Gastrocnemius medialis (tissue), 4 donors: Measurements from ENCODE around the gene GRID1. TPM values are rescaled to one million over a fixed set of nuclear protein-coding genes. Genes with fewer than 3 reads are reported as not detected.

Experiments used
- ATAC-seq, 2 donors: fragments of 150-250 bp; one replicate each; pipeline ENCODE4 v1.9.1; 2016
- DNase-seq, 2 donors: peaks; one replicate each; pipeline ENCODE4 v3.0.0-alpha.2; 2019
- H3K27ac ChIP-seq, 4 donors: fragments of 200-600 bp; sonication (generic); 1 replicate in 1 of 4; 2 replicates in 3 of 4; pipeline ENCODE4 v1.5.1; 2016 to 2018; ENCODE audit warnings: mild to moderate bottlenecking in 2 of 4, moderate library complexity in 1 of 4
- H3K27me3 ChIP-seq, 3 donors: fragments of 200-600 bp; sonication (generic) in 2 of 3; 1 replicate in 1 of 3; 2 replicates in 2 of 3; pipeline versions ENCODE4 v1.5.1 to v1.6.0; 2016 to 2019; ENCODE audit warnings: mild to moderate bottlenecking in 1 of 3, moderate library complexity in 1 of 3
- H3K36me3 ChIP-seq, 2 donors: fragments of 200-600 bp; sonication (generic) in 1 of 2; one replicate each; pipeline ENCODE4 v1.5.1; 2017 to 2018
- H3K4me1 ChIP-seq, 2 donors: fragments of 200-600 bp; sonication (generic) in 1 of 2; one replicate each; pipeline ENCODE4 v1.5.1; 2016 to 2017; ENCODE audit warnings: mild to moderate bottlenecking in 2 of 2
- H3K4me3 ChIP-seq, 4 donors: fragments of 200-600 bp; sonication (generic) in 3 of 4; 1 replicate in 1 of 4; 2 replicates in 3 of 4; pipeline ENCODE4 v1.5.1; 2016 to 2019; ENCODE audit warnings: mild to moderate bottlenecking in 2 of 4
- H3K9me3 ChIP-seq, 3 donors: fragments of 200-600 bp; sonication (generic) in 2 of 3; 1 replicate in 1 of 3; 2 replicates in 2 of 3; pipeline ENCODE4 v1.5.1; 2016 to 2019
- CTCF ChIP-seq, 5 experiments: fragments of 450-650 bp in 3 of 5; fragments of 200-600 bp in 2 of 5; sonication (generic) in 2 of 5; IDR thresholded peaks in 4 of 5; conservative IDR thresholded peaks in 1 of 5; 1 replicate in 4 of 5; 2 replicates in 1 of 5; pipeline ENCODE4 v1.5.1; 2016 to 2019; ENCODE audit warnings: antibody characterized with exemption in 5 of 5, mild to moderate bottlenecking in 3 of 5, moderate library complexity in 3 of 5
- POLR2A ChIP-seq, 2 donors: fragments of 450-650 bp; IDR thresholded peaks; one replicate each; pipeline ENCODE4 v1.6.1; 2017; ENCODE audit warnings: antibody characterized with exemption in 2 of 2, mild to moderate bottlenecking in 2 of 2, moderate library complexity in 2 of 2
- in situ Hi-C, 4 donors: fragments of 200-750 bp; cut with MboI; loops; one replicate each; pipeline versions ENCODE4 v1.15.0 to v1.8.0; 2017; ENCODE audit warnings: low sequenced_read_pairs in 4 of 4
- intact Hi-C: fragments of 100-400 bp; cut with DNase I; formaldehyde crosslinking; loops from one replicate; pipeline ENCODE4 v1.15.1; 2023; ENCODE audit warnings: low total_unique reads
- total RNA-seq, 4 donors: library from RNA; depleted of rRNA; stranded (reverse); fragments of >200 nt; gene quantifications; one replicate each; pipeline versions ENCODE4 v1.1.0 to v1.2.3, GENCODE V29; 2016

The GRID1 gene
- total RNA-seq, 4 donors from 2014 or later = 0.17 to 1.4 (median 0.79) TPM

DNA sequence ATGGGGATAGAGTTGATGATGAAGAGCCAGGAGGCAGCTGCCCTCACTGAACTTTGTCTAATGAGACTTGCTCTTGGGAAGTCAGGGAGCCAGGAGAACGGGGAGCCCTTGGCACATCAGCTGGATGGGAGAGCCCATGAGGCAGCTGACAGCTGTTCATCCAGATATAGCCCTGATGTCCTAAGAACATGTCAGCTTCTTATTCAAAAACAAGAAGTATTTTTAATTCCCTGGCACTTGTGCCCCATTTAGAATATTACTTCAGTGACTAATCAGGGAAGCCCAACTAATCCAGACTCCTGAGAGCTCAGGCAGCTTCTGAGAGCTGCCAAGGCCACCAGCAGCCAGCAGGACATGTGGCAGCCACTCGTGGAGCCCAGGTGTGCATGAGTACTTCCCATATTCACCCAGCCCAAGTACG lies 363.4 kb downstream of the GRID1 start:
- H3K4me1 ChIP-seq = peaks cover 12 to 18% of the 10 kb centered on the region in 2 donors
- H3K27me3 ChIP-seq = no peaks in the 10 kb centered on the region
- intact Hi-C loops (loop anchor here (2.0 to 5.0 kb wide), 2 partner anchors 16 to 34 kb away; no protein-coding TSS in a partner anchor), in situ Hi-C loops (no loop called here)
- no peak overlapping the region for H3K4me3 ChIP-seq
- ATAC-seq (peak; percentile 78 to 97), DNase-seq (peak; percentile 43 to 53)
- peak overlapping the region in 3 of 4 donors; percentile 40 to 64 (median 62) for H3K27ac ChIP-seq
- no peaks in the 10 kb centered on the region for H3K9me3 ChIP-seq
- no peaks in the 10 kb centered on the region for H3K36me3 ChIP-seq
- TF ChIP-seq POLR2A (IDR thresholded peaks at IDR 0.05) = no peak
- TF ChIP-seq CTCF (IDR thresholded peaks at IDR 0.05 in 4 of 5, conservative IDR thresholded peaks at IDR 0.05 in 1 of 5) = no peak

DNA sequence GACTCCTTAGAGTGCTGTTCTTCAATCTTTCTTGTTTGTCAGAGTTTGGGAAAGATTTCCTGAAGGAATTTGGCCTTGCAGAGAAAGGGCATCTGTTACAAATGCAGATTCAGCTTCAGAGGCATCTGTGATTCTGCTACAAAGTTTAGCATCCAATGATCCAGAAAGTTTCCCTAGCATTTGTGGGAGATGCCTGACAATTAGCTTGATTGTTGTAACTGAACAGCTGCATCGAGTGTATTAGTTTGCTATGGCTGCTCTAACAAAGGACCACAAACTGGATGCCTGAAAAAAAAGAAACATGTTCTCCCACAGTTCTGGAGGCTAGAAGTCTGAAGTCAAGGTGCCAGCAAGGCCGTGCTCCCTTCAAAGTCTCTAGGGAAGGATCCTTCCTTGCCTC lies 365.1 kb downstream of the GRID1 start:
- TF ChIP-seq POLR2A (IDR thresholded peaks at IDR 0.05) (no peak), CTCF (IDR thresholded peaks at IDR 0.05 in 4 of 5, conservative IDR thresholded peaks at IDR 0.05 in 1 of 5) (no peak)
- intact Hi-C loops = loop anchor here (5.0 kb wide), 1 partner anchor 36 kb away; no protein-coding TSS in a partner anchor
- DNase-seq = no peak

DNA sequence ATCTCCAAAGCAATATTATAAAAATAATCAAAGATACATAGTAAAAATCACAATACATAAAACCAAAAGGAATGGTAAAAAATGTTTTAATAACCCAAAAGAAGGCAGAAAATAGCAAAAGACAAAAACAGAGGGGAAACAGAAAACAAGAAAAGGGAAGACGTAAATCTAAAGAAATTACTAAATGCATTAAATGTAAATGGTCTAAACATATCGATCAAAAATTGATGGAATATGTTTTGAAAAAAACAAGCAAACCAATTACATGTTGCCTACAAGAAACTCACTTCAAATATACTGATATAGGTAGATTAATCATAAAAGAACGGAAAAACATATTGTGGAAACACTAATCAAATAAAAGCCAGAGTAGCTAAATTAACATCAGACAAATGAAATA lies 369.1 kb downstream of the GRID1 start:
- H3K4me1 ChIP-seq = peaks cover 0 to 1% of the 10 kb centered on the region in 2 donors
- in situ Hi-C loops = loop anchor here in 2 of 4 donors (25.0 kb wide), 2 partner anchors 365 to 390 kb away; partner anchors contain the start of gene GRID1 (in 1 of the 2)
- H3K27ac ChIP-seq = no peak overlapping the region
- DNase-seq = no peak
- no peak for ATAC-seq
- no peaks in the 10 kb centered on the region for H3K27me3 ChIP-seq
- no peak for TF ChIP-seq POLR2A (IDR thresholded peaks at IDR 0.05)
- TF ChIP-seq CTCF (IDR thresholded peaks at IDR 0.05 in 4 of 5, conservative IDR thresholded peaks at IDR 0.05 in 1 of 5) = no peak
- no peaks in the 10 kb centered on the region for H3K36me3 ChIP-seq
- no peaks in the 10 kb centered on the region for H3K9me3 ChIP-seq
- no peak overlapping the region for H3K4me3 ChIP-seq
- intact Hi-C loops = loop anchor here (5.0 kb wide), 1 partner anchor 365 kb away; no protein-coding TSS in a partner anchor

More for the DNA sequence above, 365.1 kb downstream of the GRID1 start:
- ATAC-seq = no peak
- Histone ChIP-seq H3K4me1 (peaks cover 12 to 18% of the 10 kb centered on the region in 2 donors), H3K27ac (no peak overlapping the region), H3K36me3 (no peaks in the 10 kb centered on the region), H3K27me3 (no peaks in the 10 kb centered on the region), H3K9me3 (no peaks in the 10 kb centered on the region), H3K4me3 (no peak overlapping the region)
- in situ Hi-C loops = no loop called here

DNA sequence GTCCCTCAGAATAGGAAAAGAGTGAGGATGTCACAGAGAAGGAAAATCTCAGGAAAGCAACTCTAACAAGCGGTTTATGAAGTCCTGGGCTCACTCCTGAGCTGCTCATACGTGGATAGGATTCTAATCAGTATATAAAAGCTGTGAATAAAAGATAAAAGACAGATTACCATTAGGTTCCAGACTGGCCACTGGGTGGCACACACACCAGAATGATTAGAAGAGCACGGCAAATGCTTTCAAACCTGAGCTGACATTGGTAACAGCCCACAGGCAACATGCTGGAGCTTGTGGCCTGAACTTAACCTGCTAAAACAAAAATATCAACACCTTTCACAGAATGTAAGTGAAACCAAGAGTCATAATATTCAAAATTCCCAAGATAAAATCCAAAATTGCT lies 370.8 kb downstream of the GRID1 start:
- ATAC-seq (peak in 1 of 2 donors; percentile 54), DNase-seq (no peak)
- TF ChIP-seq POLR2A (IDR thresholded peaks at IDR 0.05) = no peak
- peak in 3 of 5 experiments; percentile 26 to 50 (median 50) for TF ChIP-seq CTCF (IDR thresholded peaks at IDR 0.05 in 4 of 5, conservative IDR thresholded peaks at IDR 0.05 in 1 of 5)
- Histone ChIP-seq H3K27ac (no peak overlapping the region), H3K4me1 (no peaks in the 10 kb centered on the region), H3K36me3 (no peaks in the 10 kb centered on the region), H3K27me3 (no peaks in the 10 kb centered on the region), H3K4me3 (no peak overlapping the region), H3K9me3 (no peaks in the 10 kb centered on the region)
- in situ Hi-C loops = loop anchor here in 2 of 4 donors (25.0 kb wide), 2 partner anchors 367 to 392 kb away; partner anchors contain the start of gene GRID1 (in 1 of the 2)
- intact Hi-C loops = loop anchor here (2.0 to 5.0 kb wide), 2 partner anchors 367 to 381 kb away; no protein-coding TSS in a partner anchor
